Measurements from ENCODE around the gene ZCCHC7.

ZCCHC7 gene

GRCh38 chr9:37209431-37210386 is 89.3 kb downstream of the ZCCHC7 start:
- DNase-seq (ENCODE audit: low read depth): no peak

GRCh38 chr9:37210737-37211523 is 90.6 kb downstream of the ZCCHC7 start:
- no peak for DNase-seq (ENCODE audit: low read depth)

- no peak for DNase-seq (ENCODE audit: low read depth)
Observed at GRCh38 chr9:37212435-37212834, 92.1 kb downstream of the ZCCHC7 start.

GRCh38 chr9:37215381-37215780 is 95.0 kb downstream of the ZCCHC7 start:
- DNase-seq (ENCODE audit: low read depth): no peak

- DNase-seq (ENCODE audit: low read depth): no peak
Observed at GRCh38 chr9:37215830-37216229, 95.5 kb downstream of the ZCCHC7 start.

GRCh38 chr9:37217161-37217560 is 96.8 kb downstream of the ZCCHC7 start:
- DNase-seq (ENCODE audit: low read depth): no peak

GRCh38 chr9:37218800-37219425 is 98.5 kb downstream of the ZCCHC7 start:
- DNase-seq (ENCODE audit: low read depth): no peak

- no peak for DNase-seq (ENCODE audit: low read depth)
Observed at GRCh38 chr9:37220971-37221370, 100.6 kb downstream of the ZCCHC7 start.

GRCh38 chr9:37221489-37222106 is 101.2 kb downstream of the ZCCHC7 start:
- DNase-seq (ENCODE audit: low read depth): no peak

GRCh38 chr9:37229455-37229854 is 109.1 kb downstream of the ZCCHC7 start:
- no peak for DNase-seq (ENCODE audit: low read depth)

- no peak for DNase-seq (ENCODE audit: low read depth)
Observed at GRCh38 chr9:37229882-37230482, 109.6 kb downstream of the ZCCHC7 start.

- DNase-seq (ENCODE audit: low read depth): no peak
Observed at GRCh38 chr9:37236822-37237221, 116.4 kb downstream of the ZCCHC7 start.

- DNase-seq (ENCODE audit: low read depth): no peak
Observed at GRCh38 chr9:37238122-37238521, 117.7 kb downstream of the ZCCHC7 start.

GRCh38 chr9:37239224-37239859 is 119.0 kb downstream of the ZCCHC7 start:
- DNase-seq (ENCODE audit: low read depth): no peak

- no peak for DNase-seq (ENCODE audit: low read depth)
Observed at GRCh38 chr9:37239921-37240320, 119.5 kb downstream of the ZCCHC7 start.

GRCh38 chr9:37241340-37241739 is 121.0 kb downstream of the ZCCHC7 start:
- no peak for DNase-seq (ENCODE audit: low read depth)

GRCh38 chr9:37242089-37242488 is 121.7 kb downstream of the ZCCHC7 start:
- DNase-seq (ENCODE audit: low read depth): no peak

- DNase-seq (ENCODE audit: low read depth): no peak
Observed at GRCh38 chr9:37243588-37244345, 123.4 kb downstream of the ZCCHC7 start.

- no peak for DNase-seq (ENCODE audit: low read depth)
Observed at GRCh38 chr9:37246826-37247225, 126.5 kb downstream of the ZCCHC7 start.

GRCh38 chr9:37248651-37249163 is 128.3 kb downstream of the ZCCHC7 start:
- DNase-seq (ENCODE audit: low read depth): no peak

Data from T-helper 22 cell (primary cell).